AG04449 (cell line): ENCODE data around the gene TBATA.

Experiments
- CTCF ChIA-PET: fragments of 350-600 bp; formaldehyde crosslinking; extraction: SDS; loops from one replicate; lab custom pipeline; 2021; ENCODE audit warnings: antibody characterized with exemption; lab: Yijun Ruan, JAX
- POLR2A ChIA-PET: fragments of 400-600, 350-600 bp; formaldehyde crosslinking; extraction: SDS; loops from one replicate; lab custom pipeline; 2020; ENCODE audit warnings: antibody characterized with exemption, inconsistent platforms; lab: Yijun Ruan, JAX
- DNase-seq: peaks from one replicate; pipeline ENCODE4 v3.0.0-alpha.2; 2010; ENCODE audit warnings: low read depth, low spot score
- H3K4me3 ChIP-seq: 2 replicates; pipeline ENCODE4 v1.5.1; 2011; ENCODE audit warnings: low read depth, mild to moderate bottlenecking, control low read depth, low read length
- TF ChIP-seq, protein P1 (sequence below): IDR thresholded peaks from one replicate; pipeline ENCODE4 v1.5.1; 2011; ENCODE audit warnings: mild to moderate bottlenecking, moderate library complexity, low read length, control low read depth, inconsistent platforms; ENCODE audit not compliant: insufficient read depth; ENCODE audit errors: missing control alignments

The TBATA gene

DNA sequence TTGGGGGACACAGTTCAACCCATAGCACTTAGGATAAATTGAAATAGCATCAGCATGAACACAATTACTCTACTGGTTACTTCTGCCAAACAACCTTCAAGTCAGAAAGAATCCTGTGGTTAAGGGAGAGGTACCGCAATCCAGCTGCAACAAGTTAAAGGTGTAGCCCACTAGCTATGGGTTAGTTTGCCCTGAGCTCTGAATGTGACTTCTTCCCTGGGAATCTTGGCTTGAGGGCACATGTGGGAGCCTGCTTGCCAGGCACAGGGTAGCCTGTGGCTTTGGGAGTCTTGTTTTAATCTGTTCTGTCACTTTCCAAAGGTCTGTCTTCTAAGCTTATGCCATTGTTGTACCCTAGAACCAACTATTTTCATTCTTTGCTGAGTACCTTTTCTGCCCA lies 21.7 kb upstream of the TBATA start:
- TF ChIP-seq, protein P1, sequence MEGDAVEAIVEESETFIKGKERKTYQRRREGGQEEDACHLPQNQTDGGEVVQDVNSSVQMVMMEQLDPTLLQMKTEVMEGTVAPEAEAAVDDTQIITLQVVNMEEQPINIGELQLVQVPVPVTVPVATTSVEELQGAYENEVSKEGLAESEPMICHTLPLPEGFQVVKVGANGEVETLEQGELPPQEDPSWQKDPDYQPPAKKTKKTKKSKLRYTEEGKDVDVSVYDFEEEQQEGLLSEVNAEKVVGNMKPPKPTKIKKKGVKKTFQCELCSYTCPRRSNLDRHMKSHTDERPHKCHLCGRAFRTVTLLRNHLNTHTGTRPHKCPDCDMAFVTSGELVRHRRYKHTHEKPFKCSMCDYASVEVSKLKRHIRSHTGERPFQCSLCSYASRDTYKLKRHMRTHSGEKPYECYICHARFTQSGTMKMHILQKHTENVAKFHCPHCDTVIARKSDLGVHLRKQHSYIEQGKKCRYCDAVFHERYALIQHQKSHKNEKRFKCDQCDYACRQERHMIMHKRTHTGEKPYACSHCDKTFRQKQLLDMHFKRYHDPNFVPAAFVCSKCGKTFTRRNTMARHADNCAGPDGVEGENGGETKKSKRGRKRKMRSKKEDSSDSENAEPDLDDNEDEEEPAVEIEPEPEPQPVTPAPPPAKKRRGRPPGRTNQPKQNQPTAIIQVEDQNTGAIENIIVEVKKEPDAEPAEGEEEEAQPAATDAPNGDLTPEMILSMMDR = no peak
- no peak for DNase-seq
- no peak overlapping the region for H3K4me3 ChIP-seq
- ChIA-PET POLR2A (no interaction called here), CTCF (interaction anchor here (1.3 to 2.0 kb wide), 3 partner anchors 8 to 257 kb away, joined by 4 to 8 read pairs (median 7); partner anchors contain the start of gene SGPL1)

DNA sequence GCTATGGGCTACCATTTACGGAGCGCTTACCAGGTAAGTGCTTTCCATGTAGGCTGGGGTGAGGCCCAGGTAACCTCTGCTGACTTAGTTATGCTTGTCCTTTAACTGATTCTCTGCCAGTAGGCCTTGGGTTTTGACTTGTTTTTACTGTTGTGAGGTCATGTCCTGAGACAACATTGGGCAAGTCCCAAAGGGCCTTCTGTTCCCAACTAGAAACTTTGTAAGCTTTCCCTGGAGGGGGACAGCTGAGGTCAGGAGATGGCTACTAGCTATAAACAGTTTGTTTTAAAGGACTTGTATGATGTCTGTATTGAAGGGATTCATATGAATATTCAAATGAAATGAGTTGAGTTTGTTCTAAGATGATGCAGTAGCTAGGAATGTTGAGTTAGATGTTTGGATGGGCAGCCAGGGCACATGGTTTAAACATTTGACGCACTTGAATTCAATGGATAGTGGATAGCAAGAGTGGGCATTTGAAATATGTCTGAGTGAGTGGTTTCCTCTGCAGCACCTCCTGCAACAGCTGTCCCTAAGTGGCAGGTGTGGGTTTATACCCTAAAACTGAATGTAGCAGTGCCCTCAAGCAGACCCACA lies 20.5 kb upstream of the TBATA start:
- H3K4me3 ChIP-seq = no peak overlapping the region
- TF ChIP-seq, protein P1 = no peak
- ChIA-PET CTCF (interaction anchor here (1.0 to 2.0 kb wide), 5 partner anchors 9 to 256 kb away, joined by 3 to 8 read pairs (median 4); partner anchors contain the start of gene SGPL1), POLR2A (no interaction called here)
- no peak for DNase-seq

DNA sequence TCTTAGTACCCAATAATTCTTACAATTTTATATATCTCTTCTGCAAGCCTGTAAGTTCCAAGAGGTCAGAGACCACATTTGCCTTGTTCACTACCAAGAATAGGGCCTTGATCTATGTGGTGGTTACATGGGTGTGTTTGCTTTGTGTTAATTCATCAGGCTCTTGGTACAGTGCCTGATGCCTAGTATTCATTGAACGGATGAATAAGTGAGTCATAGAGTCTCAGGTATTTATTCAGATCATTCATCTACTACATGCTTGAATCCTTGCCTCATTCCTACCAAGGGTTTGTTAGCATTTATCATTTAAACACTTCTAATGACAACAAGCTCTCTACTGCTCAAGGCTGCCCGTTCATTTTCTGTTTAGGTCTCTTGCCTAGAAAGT lies 19.2 kb upstream of the TBATA start:
- DNase-seq = no peak
- POLR2A ChIA-PET = no interaction called here
- CTCF ChIA-PET = interaction anchor here (0.9 to 3.5 kb wide), 2 partner anchors 10 to 79 kb away, joined by 3 to 23 read pairs; partner anchors contain the start of gene SGPL1
- TF ChIP-seq, protein P1 = no peak
- H3K4me3 ChIP-seq = no peak overlapping the region

DNA sequence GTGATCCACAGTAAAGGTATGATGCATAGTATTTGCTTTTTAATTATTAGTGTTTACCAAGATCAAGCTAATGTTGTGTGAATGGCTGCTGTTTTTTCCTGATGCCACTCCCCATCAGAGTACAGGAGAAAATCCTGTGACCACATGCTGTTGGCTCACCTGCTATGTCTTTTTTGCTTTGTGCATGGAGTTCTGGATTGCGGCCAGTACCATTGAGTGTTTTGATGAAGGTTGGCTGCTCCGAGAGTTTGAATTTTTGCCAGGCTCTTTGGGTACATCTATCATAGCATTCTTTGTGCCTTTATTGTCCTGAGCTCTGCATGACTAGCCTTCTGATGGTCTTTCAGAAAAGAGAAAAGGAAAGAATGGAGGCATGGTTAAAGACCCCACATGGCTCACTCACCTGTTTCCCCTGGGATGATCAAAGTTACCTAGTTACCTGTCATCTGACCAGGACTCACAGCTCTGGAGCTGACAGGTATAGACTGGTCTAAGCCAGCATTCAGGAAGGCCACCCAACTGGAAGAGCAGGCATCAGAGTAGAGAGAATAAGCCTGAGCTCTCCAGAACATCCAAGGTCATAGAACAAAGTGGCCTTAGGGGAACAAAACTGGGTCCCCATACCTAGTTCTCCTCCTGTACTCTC lies 18.7 kb upstream of the TBATA start:
- no peak for DNase-seq
- TF ChIP-seq, protein P1 = no peak
- POLR2A ChIA-PET = no interaction called here
- CTCF ChIA-PET = interaction anchor here (0.9 to 3.5 kb wide), 3 partner anchors 10 to 80 kb away, joined by 3 to 23 read pairs (median 3); partner anchors contain the start of gene SGPL1
- no peak overlapping the region for H3K4me3 ChIP-seq

DNA sequence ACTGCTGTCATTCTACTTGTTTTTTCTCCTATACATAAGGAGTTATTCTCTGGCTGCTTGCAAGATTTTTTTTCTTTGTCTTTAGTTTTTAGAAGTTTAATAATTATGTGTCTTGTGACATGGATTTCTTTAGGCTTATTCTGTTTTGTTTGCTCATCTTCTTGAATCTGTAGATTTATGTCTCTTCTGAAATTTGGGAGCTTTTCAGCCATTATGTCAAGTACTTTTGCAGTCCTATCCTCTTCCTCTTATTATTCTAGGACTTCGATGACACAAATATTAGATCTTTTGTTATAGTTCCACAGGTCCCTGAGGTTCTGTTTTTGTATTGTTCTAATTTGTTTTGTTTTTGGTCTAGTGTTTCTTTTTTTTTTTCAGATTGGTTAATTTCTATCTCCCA lies 16.7 kb upstream of the TBATA start:
- POLR2A ChIA-PET = no interaction called here
- no peak for DNase-seq
- TF ChIP-seq, protein P1 = no peak
- CTCF ChIA-PET = interaction anchor here (1.5 to 3.5 kb wide), 2 partner anchors 13 to 252 kb away, joined by 3 to 23 read pairs; partner anchors contain the start of gene SGPL1
- H3K4me3 ChIP-seq = no peak overlapping the region

DNA sequence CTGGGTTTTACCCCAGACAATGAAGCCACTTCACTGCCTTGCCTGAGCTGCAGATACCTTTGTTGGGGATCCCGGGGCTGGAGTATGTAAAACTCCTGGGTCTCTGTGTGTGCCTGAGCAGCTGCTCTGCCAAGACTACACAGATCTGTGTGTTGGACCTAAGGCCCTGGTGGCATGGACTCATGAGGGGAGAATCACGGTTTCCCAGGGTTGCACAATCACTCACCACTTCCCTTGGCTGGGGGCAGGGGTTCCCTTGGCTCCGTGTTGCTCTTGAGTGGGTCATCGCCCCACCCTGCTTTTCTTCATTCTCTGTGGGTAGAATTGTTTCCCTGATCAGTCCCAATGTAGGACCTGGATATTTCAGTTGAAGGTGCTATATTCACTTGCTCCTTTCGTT lies 13.9 kb upstream of the TBATA start:
- CTCF ChIA-PET = interaction anchor here (0.8 kb wide), 1 partner anchor 14 kb away, joined by 3 read pairs; no protein-coding TSS in a partner anchor
- TF ChIP-seq, protein P1 = no peak
- no peak overlapping the region for H3K4me3 ChIP-seq
- DNase-seq = no peak
- POLR2A ChIA-PET = no interaction called here
